ENCODE measurements around the gene SPEF1. TPM values are rescaled to one million over a fixed set of nuclear protein-coding genes. Genes with fewer than 3 reads are reported as not detected.

The SPEF1 gene
- total and polyA plus RNA-seq, 2 of the 13 experiments (the other 11 are each of a cell fraction or from before 2014, with no cell fraction given) = 0.11 to 0.27 TPM

GRCh38 chr20:3764659-3765058 lies 16.6 kb downstream of the SPEF1 start:
- DNase-seq (ENCODE audit: low spot score) = no peak
- H3K27ac ChIP-seq (ENCODE audit: extremely low read length, insufficient read depth, low read length) = no peak overlapping the region
- CTCF ChIA-PET (ENCODE audit: low intra/inter-chr PET ratio, low total read pairs) = no interaction called here
- H2AFZ ChIP-seq (ENCODE audit: low read length) = no peak overlapping the region
- H3K9ac ChIP-seq (ENCODE audit: insufficient read depth, low read depth, low read length) = no peak overlapping the region; the same call in 1 of the 2 replicates
- H3K79me2 ChIP-seq (ENCODE audit: insufficient read depth, low read length) = peaks cover 22% of the 10 kb centered on the region
- BruUV-seq (replicated peaks) = no TSS peak
- peaks cover 7 to 9% of the 10 kb centered on the region in 2 experiments; a peak in 3 of 5 replicates for H3K36me3 ChIP-seq (replicated peaks in 1 of 2; ENCODE audit: control insufficient read depth in 1 of 2, insufficient read depth in 2 of 2, low read length in 2 of 2)
- intact Hi-C loops (cut with micrococcal nuclease; ENCODE audit: unreplicated experiment) (no loop called here), in situ Hi-C loops (cut with HindIII; ENCODE audit: extremely low pct_ligation_motif_present, low pct_unique_long_range_greater_than_20kb) (no loop called here)
- no peak for TF ChIP-seq ARID4A (CRISPR knock-in tag; IDR thresholded peaks at IDR 0.05; ENCODE audit: borderline replicate concordance)
- TF ChIP-seq, protein P1, sequence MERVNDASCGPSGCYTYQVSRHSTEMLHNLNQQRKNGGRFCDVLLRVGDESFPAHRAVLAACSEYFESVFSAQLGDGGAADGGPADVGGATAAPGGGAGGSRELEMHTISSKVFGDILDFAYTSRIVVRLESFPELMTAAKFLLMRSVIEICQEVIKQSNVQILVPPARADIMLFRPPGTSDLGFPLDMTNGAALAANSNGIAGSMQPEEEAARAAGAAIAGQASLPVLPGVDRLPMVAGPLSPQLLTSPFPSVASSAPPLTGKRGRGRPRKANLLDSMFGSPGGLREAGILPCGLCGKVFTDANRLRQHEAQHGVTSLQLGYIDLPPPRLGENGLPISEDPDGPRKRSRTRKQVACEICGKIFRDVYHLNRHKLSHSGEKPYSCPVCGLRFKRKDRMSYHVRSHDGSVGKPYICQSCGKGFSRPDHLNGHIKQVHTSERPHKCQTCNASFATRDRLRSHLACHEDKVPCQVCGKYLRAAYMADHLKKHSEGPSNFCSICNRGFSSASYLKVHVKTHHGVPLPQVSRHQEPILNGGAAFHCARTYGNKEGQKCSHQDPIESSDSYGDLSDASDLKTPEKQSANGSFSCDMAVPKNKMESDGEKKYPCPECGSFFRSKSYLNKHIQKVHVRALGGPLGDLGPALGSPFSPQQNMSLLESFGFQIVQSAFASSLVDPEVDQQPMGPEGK (CRISPR knock-in tag; IDR thresholded peaks at IDR 0.05) = 0 out of 2 replicates have a peak, but pooled peaks have one; percentile 13
- no peak overlapping the region for H3K4me3 ChIP-seq (replicated peaks in 1 of 3; ENCODE audit: insufficient read depth in 1 of 3, low read depth in 2 of 3, low read length in 3 of 3)
- WGBS (ENCODE audit: low lambda C conversion rate) = 92% methylated on average over 3 of the region's 3 CpGs
- H3K27me3 ChIP-seq (ENCODE audit: control insufficient read depth in 1 of 2, insufficient read depth in 2 of 2, low read length in 2 of 2) = no peaks in the 10 kb centered on the region
- H3K9me3 ChIP-seq (ENCODE audit: low read length) = no peaks in the 10 kb centered on the region
- no peak overlapping the region for H3K4me2 ChIP-seq (ENCODE audit: low read depth, low read length)
- no peak for ATAC-seq
- H4K20me1 ChIP-seq (ENCODE audit: insufficient read depth, low read length) = no peaks in the 10 kb centered on the region
- POLR2A ChIA-PET = interaction anchor here (1.3 kb wide), 1 partner anchor 17 kb away, joined by 3 read pairs; the partner anchor contains the start of gene SPEF1
- no peak for FAIRE-seq
- peaks cover 55% of the 10 kb centered on the region for H3K4me1 ChIP-seq (ENCODE audit: insufficient read depth, low read length)
